HEK293T (cell line): ENCODE data around the gene C1orf105.

ENCODE experiments used
- ARNT ChIP-seq: fragments of 450-650 bp; IDR thresholded peaks from 2 replicates; pipeline ENCODE4 v1.6.1; 2017; ENCODE audit warnings: mild to moderate bottlenecking
- ELF4 ChIP-seq: fragments of 450-650 bp; IDR thresholded peaks from 2 replicates; pipeline ENCODE4 v1.6.1; 2017; ENCODE audit warnings: antibody characterized with exemption
- FOXK2 ChIP-seq: fragments of 450-650 bp; IDR thresholded peaks from 2 replicates; pipeline ENCODE4 v1.6.1; 2016; ENCODE audit warnings: mild to moderate bottlenecking
- FOXM1 ChIP-seq: fragments of 450-650 bp; IDR thresholded peaks from 2 replicates; pipeline ENCODE4 v1.6.1; 2017; ENCODE audit warnings: mild to moderate bottlenecking, borderline replicate concordance
- HDGF ChIP-seq: fragments of 450-650 bp; IDR thresholded peaks from 2 replicates; pipeline ENCODE4 v1.6.1; 2017; ENCODE audit warnings: antibody characterized with exemption, borderline replicate concordance
- L3MBTL2 ChIP-seq: fragments of 450-650 bp; conservative IDR thresholded peaks from 2 replicates; pipeline ENCODE4 v1.6.1; 2016; ENCODE audit warnings: mild to moderate bottlenecking
- LEF1 ChIP-seq: fragments of 450-650 bp; IDR thresholded peaks from 2 replicates; pipeline ENCODE4 v1.6.1; 2017; ENCODE audit warnings: mild to moderate bottlenecking, borderline replicate concordance
- SP1 ChIP-seq: fragments of 450-650 bp; IDR thresholded peaks from 2 replicates; pipeline ENCODE4 v1.6.1; 2017
- SUZ12 ChIP-seq: fragments of 450-650 bp; IDR thresholded peaks from 2 replicates; pipeline ENCODE4 v1.6.1; 2016; ENCODE audit warnings: mild to moderate bottlenecking
- TARDBP ChIP-seq: fragments of 450-650 bp; IDR thresholded peaks from 2 replicates; pipeline ENCODE4 v1.6.1; 2016
- TF ChIP-seq, protein P1 (sequence below): fragments of 450-650 bp; IDR thresholded peaks from 2 replicates; pipeline ENCODE4 v1.6.1; 2016

DNA sequence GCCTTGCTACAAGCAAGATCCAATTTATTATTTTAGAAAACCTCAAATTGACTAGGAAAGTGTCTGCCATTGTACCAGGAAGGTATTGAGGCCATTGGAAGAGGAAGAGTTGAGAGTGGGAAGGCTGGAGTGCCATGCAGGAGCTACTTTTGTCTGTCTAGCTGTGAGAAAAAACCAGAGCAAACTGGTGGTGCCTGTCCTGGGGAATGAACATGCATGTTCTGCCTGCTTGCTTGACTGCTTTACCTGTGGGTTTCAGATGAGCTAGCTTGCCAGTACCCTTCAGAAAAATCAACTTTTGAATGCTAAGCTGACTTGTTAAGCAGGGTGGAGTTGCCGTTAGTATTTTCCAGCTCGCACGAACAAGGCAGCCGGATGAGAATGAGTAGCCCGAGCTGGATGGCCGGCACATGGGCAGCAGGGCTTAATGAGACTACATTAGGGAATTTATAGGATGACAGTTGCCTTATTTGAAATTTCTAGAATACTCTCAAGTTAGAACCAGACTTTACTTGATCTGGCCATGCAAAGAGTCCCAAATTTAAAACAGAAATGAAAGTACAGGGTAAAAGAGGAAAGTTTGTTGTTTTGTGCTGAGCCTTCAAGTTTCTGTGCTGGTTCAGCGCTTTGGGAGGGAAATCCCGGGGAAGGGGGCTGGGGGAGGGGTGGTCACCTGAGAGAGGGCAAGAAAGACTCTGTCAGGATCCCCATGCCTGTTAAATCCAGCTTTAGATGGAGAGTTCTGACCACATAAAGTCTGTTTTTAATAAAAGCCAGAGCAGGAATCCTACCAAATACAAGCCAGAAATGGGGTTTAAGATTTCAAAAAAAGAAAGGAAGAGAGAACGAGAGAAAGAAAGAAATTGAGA is 29.6 kb upstream of the C1orf105 start:
- no peak for TF ChIP-seq SUZ12
- TF ChIP-seq L3MBTL2: no peak
- TF ChIP-seq, protein P1, sequence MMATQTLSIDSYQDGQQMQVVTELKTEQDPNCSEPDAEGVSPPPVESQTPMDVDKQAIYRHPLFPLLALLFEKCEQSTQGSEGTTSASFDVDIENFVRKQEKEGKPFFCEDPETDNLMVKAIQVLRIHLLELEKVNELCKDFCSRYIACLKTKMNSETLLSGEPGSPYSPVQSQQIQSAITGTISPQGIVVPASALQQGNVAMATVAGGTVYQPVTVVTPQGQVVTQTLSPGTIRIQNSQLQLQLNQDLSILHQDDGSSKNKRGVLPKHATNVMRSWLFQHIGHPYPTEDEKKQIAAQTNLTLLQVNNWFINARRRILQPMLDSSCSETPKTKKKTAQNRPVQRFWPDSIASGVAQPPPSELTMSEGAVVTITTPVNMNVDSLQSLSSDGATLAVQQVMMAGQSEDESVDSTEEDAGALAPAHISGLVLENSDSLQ: no peak
- TF ChIP-seq FOXK2: no peak
- no peak for TF ChIP-seq SP1
- TF ChIP-seq FOXM1: no peak
- no peak for TF ChIP-seq ARNT
- no peak for TF ChIP-seq LEF1
- no peak for TF ChIP-seq TARDBP
- TF ChIP-seq ELF4: no peak
- TF ChIP-seq HDGF: no peak
